C1 segment of cervical spinal cord (tissue), 14 donors: ENCODE data around the gene ANKRD33B.
A peak's percentile ranks its signal among the peaks of the same experiment; 100 is the strongest.
"Not testable (repeated sequence)": the region's sequence is repeated elsewhere in the genome, so short reads cannot be mapped to it uniquely, and the experiment has no call there.

Source experiments
- DNase-seq, 14 donors: peaks; one replicate each; lab custom pipeline; 2025; lab: John Stamatoyannopoulos, UW

Gene ANKRD33B

DNA sequence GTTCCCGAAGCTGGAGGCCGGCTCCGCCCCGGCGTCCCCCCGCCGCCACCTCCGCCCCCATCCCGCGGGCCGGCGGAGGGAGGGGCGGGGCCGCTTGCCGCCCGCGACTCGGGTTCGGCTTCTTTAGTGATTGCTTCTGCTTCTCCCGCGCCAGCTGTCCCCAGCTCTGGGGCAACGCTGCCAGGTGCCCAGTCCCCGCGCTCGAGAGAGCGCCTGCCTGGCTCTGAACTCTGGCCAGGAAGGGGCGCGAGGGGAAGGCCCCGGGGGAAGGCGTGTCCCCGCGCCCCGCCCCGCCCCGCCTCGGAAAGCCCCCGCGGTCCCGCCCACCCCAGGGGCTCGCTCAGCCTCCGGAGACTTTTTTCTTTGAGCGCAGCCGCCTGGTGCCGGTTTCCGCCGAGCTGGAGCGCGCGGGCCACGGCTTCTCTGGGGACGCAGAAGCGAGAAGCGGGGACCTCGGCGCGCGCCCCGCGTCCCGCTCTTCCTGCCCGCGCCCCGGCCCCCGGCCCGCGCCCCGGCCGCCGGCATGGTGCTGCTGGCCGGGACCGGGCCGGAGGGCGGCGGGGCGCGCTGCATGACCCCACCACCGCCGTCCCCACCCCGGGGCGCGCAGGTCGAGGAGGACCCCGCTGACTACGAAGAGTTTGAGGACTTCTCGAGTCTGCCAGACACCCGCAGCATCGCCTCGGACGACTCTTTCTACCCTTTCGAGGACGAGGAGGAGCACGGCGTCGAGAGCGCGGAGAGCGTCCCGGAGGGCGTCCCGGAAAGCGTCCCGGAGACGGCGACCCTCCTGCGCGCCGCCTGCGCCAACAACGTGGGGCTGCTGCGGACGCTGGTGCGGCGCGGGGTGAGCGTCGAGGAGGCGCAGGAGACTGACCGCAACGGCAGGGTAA is at the start of gene ANKRD33B:
TSS of gene ANKRD33B (plus strand) at position 126 of the 893 bp plus-strand sequence. CDS start at position 524, 398 bp downstream.
- DNase-seq = peak in 1 of 14 donors; percentile 11

GRCh38 chr5:10514572-10514971 is 49.3 kb upstream of the ANKRD33B start:
- DNase-seq = not testable (repeated sequence)

GRCh38 chr5:10515492-10515891 is 48.4 kb upstream of the ANKRD33B start:
- DNase-seq = no peak

DNA sequence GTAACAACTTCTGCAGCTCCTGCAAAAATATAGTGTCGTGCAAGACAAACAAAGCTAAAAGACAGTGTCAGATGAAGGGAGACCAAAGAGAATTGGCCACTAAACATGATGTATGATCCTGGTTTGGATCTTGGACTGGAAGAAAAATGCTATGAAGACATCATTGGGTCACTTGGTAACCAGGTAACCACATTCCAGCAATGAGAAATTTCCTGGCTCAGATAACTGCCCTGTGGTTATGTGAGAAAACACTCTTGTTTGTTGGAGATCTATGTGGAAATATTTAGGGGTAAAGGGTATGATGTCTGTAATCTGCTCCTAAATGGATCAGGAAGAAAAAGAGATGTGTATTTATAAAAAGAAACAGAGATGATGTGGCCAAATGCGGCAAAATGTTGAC is 45.5 kb upstream of the ANKRD33B start:
- DNase-seq = no peak

GRCh38 chr5:10519729-10520128 is 44.1 kb upstream of the ANKRD33B start:
- no peak for DNase-seq

- no peak for DNase-seq
Measured at GRCh38 chr5:10520706-10521105, 43.2 kb upstream of the ANKRD33B start.

GRCh38 chr5:10521466-10522223 is 42.2 kb upstream of the ANKRD33B start:
- no peak for DNase-seq

GRCh38 chr5:10522224-10522611 is 41.7 kb upstream of the ANKRD33B start:
- no peak for DNase-seq

- DNase-seq = peak in 12 of 14 donors; percentile 10 to 95 (median 33)
Measured at GRCh38 chr5:10524376-10525123, 39.3 kb upstream of the ANKRD33B start.

GRCh38 chr5:10525124-10525495 is 38.8 kb upstream of the ANKRD33B start:
- peak in 1 of 14 donors; percentile 67 for DNase-seq

DNA sequence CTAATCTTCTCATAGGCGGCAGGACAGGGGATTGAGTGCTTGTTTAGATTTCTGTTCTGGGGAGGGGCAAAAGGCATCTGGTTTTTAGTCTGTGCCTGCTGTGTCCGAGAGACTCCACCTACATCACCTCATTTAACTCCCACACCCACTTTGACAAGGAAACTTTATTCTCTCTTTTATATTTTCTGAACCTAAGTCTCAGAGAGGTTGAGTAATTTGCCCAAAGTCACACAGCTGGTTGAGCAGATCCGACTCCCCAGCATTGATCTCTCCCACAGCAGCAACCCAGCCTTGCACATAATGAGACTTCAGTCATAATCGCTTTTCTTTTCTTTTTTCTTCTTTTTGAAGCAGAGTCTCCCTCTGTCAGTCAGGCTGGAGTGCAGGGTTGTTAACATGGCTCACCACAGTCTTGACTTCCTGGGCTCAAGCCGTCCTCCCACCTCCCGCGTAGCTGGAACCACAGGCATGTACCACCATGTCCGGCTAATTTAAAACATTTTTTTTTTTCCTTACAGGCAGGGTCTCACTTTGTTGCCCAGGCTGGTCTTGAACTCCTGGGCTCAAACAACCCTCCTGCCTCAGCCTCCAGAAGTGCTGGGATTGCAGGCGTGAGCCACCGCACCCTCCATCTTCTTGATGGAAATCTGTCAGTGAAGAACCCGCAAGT is 36.5 kb upstream of the ANKRD33B start:
- DNase-seq = no peak

DNA sequence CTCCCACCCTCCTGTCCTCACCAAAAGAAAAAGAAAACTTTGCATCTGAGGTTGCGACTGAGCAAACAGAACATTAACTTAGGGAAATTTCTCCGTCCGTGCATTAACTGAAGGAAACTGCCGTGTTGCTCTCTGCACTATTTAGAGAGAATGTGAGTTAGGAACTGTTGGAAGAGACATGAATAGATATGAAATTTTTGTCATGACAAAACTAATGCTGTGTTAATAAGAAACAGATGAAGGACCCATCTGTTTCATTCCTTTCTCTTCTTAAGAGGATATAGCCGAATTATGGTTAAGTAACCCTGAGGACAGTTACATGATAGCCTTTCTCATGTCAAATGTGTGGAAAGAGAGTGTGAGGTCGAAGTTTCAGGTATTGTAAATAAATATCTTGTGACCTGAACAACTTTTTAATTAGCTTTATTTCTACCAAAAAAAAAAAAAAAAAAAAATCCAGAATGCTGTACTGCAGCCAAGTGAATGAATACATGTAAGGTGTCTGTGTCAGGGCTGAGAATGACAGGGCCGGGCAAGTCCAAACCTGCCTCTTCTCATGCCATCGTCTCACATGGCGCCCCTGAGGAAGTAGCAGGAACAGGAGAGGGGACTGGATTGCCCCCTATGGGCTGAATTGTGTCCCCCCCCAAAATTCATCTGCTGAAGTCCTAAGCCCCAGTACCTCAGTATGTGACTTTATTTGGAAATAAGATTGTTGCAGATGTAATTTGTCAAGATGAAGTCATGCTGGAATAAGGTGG is 35.6 kb upstream of the ANKRD33B start:
- DNase-seq = no peak

DNA sequence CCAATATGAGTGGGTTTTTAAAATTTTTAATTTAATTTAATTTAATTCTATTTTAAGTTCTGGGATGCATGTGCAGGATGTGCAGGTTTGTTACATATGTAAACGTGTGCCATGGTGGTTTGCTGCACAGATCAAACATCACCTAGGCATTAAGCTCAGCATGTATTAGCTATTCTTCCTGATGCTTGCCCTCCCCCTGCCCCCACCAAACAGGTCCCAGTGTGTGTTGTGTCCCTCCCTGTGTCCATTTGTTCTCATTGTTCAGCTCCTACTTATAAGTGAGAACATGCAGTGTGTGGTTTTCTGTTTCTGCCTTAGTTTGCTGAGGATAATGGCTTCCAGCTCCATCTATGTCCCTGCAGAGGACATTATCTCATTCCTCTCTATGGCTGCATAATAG is 35.0 kb upstream of the ANKRD33B start:
- DNase-seq = no peak

DNA sequence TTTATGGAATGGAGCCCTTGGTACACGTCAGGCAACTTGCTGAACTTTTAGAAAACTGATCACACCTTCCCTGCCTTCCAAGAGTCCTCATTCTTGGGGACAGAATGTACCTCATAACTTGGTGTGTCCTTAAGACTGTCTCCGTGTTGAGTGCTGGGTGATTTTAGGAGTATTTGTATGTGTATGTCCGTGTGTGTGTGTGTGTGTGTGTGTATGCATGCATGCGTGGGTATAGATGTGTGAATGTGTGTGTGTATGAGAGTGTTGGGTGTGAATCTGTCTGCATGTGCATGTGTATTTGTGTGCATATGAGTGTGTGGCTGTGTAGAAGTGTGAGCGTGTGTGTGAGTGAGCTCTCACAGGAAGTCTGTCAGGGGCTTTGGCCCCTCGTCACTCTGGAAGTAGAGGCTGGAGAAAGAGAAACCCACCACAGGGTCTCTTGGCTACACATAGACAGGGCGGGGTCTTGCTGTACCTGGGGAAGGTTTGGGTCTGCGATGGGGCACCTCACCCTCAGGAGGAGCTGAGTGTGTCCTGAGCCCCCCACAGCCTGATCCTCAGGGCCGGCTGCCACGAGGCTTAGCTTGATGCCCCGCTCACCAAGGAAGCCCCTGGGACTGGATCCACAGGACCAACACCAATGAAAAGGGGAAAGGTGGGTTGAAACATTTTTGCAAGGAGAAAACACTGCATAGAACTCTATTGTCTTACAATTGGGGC is 33.1 kb upstream of the ANKRD33B start:
- DNase-seq = no peak

DNA sequence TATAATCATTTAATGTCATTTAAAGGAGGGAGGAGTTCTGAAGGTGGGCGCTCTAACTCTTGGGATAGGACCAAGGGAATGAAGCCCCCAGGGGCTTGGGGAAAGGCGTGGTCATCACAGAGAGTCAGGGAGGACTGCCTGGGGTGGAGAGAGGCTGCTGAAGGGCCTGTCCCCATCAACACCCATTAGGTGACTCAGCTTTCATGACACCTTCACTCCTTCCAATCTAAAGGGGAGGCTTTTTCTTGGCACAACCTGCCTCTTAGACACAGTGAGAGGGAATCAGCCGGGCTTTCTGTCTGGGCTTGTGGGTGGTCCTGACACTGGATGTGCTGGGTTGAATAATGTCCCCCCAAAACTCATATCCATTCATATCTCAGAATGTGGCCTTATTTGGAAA is 31.4 kb upstream of the ANKRD33B start:
- DNase-seq = no peak

DNA sequence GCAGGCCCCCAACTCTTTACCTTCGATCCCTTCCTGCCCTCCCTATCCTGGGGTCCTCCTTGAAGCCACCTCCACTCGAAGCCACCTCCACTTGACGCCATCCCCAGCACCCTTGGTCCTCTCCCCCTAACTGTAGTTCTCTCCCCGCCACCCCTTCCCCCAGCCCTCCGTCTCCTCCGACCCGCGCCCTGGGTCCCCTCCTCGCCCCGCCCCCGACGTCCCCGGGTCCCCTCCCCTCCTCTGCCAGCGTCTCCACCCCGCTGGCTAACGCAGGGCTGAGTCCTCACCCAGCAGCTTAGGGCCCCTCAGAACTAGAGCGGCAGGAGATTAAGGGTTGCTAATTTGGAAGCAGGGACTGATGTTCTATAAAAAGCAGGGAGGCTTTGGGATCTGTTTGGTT is 30.6 kb upstream of the ANKRD33B start:
- DNase-seq = no peak

GRCh38 chr5:10534561-10535530 is 29.0 kb upstream of the ANKRD33B start:
- no peak for DNase-seq

DNA sequence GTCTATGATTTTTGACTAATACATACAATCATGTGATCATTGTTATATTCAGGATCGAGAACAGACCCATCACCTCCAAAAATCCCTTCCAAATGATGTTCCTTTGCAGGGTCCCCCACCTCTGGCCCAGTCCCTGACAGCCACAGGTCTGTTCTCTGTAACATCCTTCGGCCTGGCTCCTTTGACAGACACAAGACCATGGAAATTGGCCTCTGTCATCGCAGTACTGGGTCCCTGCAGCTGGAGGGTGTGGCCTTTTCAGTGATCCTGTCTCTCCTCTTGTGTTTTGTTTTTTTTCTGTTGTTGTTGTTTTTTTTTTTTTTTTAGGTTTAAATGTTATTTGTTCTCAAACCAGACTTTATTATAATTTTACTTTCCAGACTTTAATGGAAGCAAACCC is 27.4 kb upstream of the ANKRD33B start:
- DNase-seq = no peak
